IPS-NIHi7 (cell line): ENCODE results near the gene CRB2.

ENCODE experiments used
- DNase-seq: peaks from one replicate; pipeline ENCODE4 v3.0.0; 2012; ENCODE audit warnings: mixed read lengths; ENCODE audit errors: extremely low spot score

Gene CRB2

DNA sequence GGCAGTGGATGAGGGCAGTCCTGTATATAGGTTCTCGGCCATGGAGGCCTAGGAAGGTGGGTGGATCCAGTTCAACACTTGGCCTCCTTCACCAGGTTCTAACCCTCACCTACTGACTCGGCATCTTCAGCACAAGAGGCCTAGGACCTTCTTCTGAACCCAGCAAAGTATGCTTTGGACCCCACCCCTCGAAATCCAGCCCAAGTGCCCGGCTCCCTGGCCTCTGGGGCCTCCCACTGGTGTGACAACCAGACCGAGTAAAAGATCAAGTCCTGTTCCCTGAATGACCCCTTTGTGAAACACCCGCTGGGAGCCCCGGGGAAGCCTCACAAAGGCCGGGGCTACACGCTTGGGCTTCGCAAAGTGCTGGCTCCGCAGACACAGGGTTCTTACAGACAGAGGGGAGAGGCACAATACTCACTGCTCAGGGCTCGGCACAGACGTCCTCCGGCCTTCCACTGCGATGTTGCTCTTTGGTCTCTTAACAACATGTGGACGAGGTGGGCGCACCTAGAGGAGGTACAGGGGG is 47.0 kb downstream of the CRB2 start:
- DNase-seq = no peak

GRCh38 chr9:123406016-123406415 is 50.0 kb downstream of the CRB2 start:
- DNase-seq = no peak

DNA sequence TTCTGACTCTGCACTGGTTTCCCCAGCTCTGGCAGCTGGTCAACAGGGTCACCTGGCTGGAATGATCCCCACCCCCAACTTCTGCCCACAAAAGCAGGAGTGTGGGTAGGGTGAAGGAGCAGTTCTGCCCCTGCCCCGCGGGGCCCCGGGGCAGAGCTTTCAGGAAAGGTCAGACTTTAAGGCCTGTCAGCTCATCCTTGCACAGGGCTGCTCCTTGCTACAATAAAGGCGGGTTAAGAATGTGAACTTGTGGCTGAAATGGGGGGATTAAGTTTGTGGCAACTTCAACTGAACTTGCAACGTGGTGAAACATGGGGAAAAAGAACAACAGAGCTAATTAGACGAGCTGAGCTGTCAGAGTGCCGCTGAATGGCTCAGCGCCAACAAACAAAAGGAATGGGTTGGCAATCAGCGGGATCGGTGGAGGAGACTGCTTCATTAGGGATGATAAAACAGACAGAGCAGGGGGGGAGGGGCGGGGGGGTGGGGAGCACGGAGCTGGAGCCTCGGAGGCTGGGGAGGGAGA is 50.8 kb downstream of the CRB2 start:
- no peak for DNase-seq

DNA sequence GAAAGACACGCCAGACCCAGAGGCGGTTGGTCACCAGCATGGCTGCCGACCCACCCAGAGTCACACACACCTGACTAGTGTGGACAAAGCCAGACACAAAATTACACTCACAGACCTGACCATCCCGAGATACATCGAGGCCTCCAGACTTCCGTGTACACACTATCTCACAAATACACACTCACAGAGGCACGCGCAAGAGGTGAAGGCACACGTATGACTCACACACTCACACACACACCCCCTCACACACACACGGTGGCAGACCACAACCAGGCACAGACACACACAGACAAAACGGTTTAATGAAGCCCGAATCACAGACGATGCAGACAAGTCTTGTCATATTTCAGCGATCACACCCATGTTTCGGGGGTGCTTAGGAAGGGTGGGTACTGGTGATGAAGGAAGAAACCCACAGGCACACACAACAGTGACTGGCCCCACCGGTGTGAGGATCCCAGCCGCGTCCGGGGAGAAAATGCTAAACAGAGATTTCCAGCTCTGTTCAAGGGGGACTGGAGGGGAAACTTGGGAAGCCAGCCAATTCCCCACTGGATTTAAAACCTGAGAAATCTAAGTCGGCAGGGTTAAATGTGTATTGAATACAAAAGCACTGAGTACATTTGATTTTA is 51.3 kb downstream of the CRB2 start:
- DNase-seq = no peak

DNA sequence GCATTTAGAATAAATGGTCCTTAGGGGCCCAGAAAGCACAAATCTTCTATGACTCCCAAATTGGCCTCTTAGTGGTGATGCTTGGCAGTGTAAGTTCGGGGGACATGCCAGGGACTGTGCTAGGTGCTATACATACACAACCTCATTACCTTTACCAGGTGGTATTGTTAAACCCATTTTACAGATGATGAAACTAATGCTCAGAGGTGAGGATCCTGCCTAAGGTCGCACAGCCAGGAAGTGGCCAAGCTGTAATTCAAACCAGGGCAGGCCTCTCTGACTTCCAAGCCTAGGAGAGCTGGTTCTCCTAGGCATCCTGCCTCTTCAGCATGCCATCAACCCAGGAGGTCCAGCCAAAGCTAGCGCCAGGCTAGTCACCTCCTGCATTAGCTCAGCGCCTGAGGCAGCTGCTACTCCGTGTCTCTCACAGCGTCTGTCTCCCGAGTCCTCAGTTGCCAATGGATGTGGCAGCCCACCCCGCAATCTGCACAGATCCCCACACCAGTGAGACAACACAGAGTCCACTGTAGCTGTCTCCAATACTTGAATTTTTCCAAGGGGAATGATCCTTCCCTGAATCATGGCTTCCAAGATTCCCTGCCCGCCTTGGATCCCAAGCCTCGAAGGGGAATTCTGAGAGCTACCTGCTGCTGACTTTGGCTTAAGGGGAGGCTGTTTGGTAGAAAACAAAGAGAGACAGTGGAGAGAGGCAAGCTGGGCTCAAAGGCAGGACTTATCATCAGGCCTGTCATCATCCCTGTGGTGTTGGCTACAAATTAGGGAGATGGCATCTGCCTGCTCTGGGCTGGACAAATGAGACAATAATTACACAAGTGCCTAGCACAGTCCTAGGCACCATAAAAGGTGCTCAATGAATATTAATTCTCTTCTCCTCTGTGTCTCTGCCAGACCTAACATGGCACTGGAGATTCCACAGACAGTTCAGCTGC is 52.6 kb downstream of the CRB2 start:
- no peak for DNase-seq

DNA sequence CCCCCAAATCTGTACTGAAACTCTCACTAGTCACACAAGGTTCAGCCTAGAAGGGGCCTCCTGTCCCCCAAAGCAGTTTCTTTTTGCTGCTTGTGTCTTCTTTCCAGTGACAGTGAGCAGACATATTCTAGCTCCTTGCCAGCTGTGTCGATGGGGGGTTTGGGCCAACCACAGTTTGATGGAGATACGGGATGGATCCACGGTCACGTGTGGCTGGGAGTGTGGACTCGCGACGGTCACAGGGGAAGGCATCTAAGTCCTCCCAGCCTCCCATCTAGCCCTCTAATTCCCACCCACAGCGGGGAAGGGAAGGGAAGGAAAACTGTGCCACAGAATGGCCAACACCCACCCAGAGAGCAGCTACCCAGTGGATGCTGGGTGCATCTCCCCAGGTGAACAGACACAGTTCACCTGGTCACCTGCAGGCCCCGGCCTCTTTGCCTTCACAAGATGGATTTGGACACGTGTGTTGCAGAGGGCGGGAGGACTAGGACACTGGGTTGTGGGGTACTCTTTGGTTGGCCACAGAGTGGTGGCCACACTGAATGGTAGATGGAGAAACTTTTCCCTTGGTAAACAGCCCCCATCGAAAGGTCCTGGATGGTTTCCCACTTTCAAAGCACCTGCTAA is 54.4 kb downstream of the CRB2 start:
- DNase-seq = no peak

DNA sequence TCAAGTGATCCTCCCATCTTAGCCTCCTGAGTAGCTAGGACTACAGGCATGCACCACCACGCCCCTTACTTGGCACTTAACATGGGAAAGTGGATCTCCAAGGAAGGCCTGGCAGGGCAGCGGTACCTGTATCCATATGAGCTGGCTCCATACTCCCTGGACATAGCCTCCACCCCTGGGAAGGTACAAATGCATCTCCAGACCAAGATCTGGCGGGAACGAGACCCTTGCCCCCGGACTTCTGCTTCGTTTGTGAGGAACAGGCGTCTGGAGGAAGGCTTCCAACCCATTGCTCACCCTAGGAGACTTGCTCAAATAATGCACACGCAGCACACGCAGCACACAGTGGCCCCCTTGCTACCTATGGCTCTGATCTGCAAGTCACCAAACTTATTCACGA is 55.2 kb downstream of the CRB2 start:
- DNase-seq = no peak

DNA sequence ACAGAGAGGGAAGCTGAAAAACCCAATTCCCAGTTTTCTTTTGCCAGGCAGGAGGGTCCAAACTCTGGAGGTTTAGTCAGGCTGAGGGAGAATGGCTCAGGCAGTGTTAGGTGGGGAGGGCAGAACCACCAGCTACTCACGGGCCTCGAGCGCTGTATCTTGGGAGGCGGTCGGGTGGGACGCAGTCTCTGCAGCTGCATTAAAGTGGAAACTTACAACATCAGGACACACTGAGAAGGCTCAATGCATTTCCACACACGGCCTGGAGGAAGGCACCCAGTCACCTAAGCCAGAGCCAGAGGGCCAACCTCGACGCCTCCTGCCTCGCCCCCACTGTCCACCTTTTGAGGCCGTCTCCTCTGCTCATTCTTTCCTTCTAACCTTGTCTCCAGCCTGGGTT is 55.6 kb downstream of the CRB2 start:
- no peak for DNase-seq

GRCh38 chr9:123412171-123412820 is 56.3 kb downstream of the CRB2 start:
- no peak for DNase-seq

- DNase-seq = no peak
Observed at GRCh38 chr9:123414204-123414603, 58.2 kb downstream of the CRB2 start.

DNA sequence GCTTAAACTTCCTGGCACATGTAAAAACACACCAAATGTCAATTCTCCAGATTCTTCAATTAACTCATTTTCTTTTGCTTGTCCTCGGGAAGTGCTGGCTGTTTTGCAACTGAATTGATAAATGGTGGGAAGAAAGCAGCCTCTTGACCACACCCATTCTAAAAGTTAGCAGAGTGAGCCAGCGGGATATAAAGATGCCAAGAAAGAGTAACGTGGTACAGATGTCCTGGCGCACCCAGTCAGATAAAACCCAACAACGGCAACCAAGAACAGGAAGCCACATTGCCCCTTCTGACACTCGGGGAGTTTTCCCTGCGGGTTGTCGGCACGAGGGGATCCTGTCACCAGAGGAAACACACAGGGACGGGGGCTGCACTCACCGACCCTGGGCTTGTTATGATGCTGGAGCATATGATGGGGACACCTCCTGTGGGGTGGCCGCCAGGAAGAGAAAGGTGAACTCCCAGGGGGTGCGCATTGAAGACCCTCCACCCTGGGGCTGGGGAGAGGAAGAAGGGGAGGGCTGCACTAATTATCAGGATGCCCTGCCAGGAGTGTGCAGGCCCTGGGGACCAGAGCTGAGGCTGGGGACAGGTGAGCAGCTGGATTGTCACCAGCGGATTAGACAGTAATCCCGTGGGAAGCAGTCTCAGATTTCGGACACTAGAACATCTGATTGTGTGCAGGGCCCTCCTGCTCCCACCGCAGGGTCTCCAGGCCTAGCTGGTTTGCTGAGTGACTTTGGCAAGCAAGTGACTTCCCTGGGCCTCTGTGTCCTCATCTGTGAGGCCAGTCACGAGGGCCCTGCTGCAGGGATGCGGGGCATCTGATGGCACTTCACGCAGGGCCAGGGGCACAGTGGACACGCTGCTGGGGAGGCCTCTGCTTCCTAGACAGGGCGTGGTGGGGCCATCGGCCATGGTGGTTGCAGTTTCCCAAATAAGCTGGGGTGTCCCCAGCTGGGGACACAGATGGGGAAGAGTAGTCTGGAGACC is 59.2 kb downstream of the CRB2 start:
- DNase-seq = no peak

DNA sequence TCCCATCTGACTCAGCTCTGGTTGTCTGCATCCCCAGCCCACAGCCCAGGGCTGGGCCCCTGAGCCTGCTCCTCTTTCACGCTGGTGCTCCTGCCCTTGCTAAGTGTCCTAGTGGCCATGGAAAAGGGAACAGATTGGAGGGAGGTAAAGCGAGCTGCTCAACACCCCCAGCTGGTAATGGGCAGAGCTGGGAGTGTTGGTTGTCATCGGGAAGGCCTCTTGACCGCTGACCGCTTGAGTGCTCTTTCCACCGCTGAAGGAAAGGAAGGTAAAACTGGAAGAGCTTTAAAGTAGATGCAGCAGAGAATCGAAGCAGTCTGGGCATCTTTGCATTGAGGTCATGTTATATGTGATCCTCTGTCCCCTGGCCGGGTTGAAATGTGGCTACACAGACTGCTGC is 60.2 kb downstream of the CRB2 start:
- no peak for DNase-seq

GRCh38 chr9:123417289-123418051 is 61.5 kb downstream of the CRB2 start:
- DNase-seq = no peak

DNA sequence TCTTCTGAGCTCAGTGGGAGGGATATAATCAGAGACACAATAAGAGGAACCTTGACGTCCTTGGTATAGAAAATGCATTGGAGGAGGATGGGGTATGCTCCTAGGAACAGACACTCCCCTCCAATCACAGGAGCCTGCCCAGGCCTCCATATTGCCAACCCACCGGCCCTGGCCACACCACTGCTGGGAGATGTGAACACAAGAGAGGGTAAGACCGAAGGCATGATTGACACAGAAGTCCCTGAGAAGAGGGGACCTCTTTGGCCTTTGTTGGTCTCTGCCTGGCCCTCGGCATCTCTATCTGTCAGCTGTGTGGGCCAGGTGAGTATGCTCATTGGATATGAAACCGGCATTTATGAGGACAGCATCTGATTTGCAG is 62.0 kb downstream of the CRB2 start:
- no peak for DNase-seq

DNA sequence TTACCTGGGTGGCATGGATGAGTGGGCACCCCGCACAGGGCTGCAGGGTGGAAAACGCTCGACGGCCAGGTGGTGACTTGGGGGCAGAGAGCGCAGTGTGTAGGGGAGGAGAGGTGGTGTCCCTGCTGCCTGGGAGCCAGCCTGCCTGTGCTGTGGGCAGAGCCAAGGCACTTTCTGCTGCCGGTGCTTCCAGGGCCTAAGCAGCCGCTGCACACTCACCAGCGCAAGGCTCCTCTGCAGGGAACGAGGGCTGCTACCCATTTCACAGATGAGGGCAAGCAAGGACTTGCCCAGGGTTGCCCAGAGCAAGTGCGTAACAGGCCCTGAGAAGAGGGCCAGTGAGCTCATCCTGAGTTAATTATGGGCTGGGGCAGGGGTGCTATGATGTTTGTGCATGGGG is 62.5 kb downstream of the CRB2 start:
- no peak for DNase-seq

DNA sequence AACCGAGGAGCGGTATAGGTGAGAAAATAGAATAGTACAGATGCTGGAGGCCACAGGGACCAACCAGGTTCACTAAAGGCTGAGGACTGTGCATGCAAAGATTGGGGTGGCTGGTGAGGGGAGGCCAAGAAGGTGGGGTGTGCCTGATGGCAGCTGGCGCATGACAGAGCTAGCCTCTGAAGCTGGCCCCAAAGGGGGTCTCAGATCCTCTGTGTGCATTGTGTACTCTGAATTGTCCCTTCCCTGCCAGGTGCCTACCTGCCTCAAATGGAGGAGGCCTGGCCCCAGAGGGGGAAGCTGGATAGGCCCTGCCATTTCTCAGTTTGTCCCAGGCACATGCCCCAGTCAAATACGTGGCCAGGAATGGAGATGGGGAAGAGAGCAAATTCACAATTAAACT is 63.1 kb downstream of the CRB2 start:
- DNase-seq = no peak

- no peak for DNase-seq
Observed at GRCh38 chr9:123419721-123420591, 64.0 kb downstream of the CRB2 start.

GRCh38 chr9:123420592-123421111 is 64.7 kb downstream of the CRB2 start:
- DNase-seq = no peak

GRCh38 chr9:123421186-123421585 is 65.2 kb downstream of the CRB2 start:
- DNase-seq = no peak
